Measurements from ENCODE around the gene PITPNM1.

Gene PITPNM1

GRCh38 chr11:67496113-67496512 lies 9.1 kb downstream of the PITPNM1 start:
- ATAC-seq (replicated peaks; ENCODE audit: extremely low read depth, poor library complexity, severe bottlenecking) (no peak), DNase-seq (ENCODE audit: low spot score in 2 of 2) (no peak)
- H3K4me1 Mint-ChIP-seq: peaks cover 10% of the 10 kb centered on the region
- H3K36me3 Mint-ChIP-seq (ENCODE audit: insufficient read depth): peaks cover 42% of the 10 kb centered on the region
- H3K27me3 Mint-ChIP-seq: no peaks in the 10 kb centered on the region
- H3K9me3 Mint-ChIP-seq: no peaks in the 10 kb centered on the region
- no peak overlapping the region for H3K27ac Mint-ChIP-seq (ENCODE audit: low read depth)
- H3K4me3 Mint-ChIP-seq: no peak overlapping the region

GRCh38 chr11:67495234-67496005 lies 9.7 kb downstream of the PITPNM1 start:
- no peak overlapping the region for H3K27ac Mint-ChIP-seq (ENCODE audit: low read depth)
- DNase-seq (ENCODE audit: low spot score in 2 of 2) (no peak), ATAC-seq (replicated peaks; ENCODE audit: extremely low read depth, poor library complexity, severe bottlenecking) (no peak)
- no peaks in the 10 kb centered on the region for H3K27me3 Mint-ChIP-seq
- no peaks in the 10 kb centered on the region for H3K9me3 Mint-ChIP-seq
- no peak overlapping the region for H3K4me3 Mint-ChIP-seq
- peaks cover 40% of the 10 kb centered on the region for H3K36me3 Mint-ChIP-seq (ENCODE audit: insufficient read depth)
- peaks cover 3% of the 10 kb centered on the region for H3K4me1 Mint-ChIP-seq

- no peak for DNase-seq (ENCODE audit: low spot score in 2 of 2)
- no peaks in the 10 kb centered on the region for H3K9me3 Mint-ChIP-seq
- no peaks in the 10 kb centered on the region for H3K27me3 Mint-ChIP-seq
- no peak overlapping the region for H3K4me3 Mint-ChIP-seq
- no peak overlapping the region for H3K27ac Mint-ChIP-seq (ENCODE audit: low read depth)
- ATAC-seq (replicated peaks; ENCODE audit: extremely low read depth, poor library complexity, severe bottlenecking): no peak
- H3K36me3 Mint-ChIP-seq (ENCODE audit: insufficient read depth): peaks cover 41% of the 10 kb centered on the region
- peaks cover 3% of the 10 kb centered on the region for H3K4me1 Mint-ChIP-seq
Measured at GRCh38 chr11:67494371-67495233, 10.6 kb downstream of the PITPNM1 start.

DNA sequence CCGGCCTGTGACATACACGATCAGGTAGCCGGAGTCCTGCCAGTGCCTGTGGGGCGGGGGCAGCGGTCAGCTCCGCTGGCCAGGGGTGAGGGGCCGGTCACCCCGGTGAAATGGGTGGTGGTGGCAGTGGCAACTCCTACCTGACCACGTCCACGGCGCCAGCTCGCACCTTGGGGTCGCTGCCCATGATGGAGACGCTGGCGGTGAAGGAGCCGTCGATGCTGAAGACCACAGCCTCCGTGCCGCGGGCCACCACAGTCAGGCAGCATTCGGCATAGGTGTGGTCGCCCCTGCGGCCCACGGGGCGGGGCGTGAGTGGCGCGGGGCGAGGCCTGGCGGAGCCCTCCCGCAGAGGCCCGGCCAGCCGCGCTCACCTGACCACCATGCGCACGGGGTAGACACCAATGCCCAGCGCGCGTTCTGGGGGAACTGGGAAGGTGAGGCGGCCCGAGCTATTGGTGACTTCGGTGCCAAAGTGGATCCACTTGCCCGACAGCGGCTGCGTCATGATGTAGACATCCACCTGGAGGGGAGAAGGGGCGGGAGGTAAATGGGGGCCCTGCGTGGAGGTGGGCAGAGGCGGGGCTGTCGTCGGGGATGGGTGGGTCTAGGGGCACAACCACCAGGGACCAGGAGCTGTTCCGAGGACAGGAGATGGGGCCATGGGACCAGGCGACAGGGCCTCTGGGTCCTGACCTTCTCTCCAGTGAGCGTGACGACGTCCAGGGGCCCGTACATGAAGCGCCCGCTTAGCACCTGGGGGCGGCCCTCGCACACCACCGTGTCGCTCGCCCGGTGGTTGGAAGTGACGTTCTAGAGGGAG lies 11.4 kb downstream of the PITPNM1 start:
- Mint-ChIP-seq H3K27ac (ENCODE audit: low read depth) (no peak overlapping the region), H3K36me3 (ENCODE audit: insufficient read depth) (peaks cover 42% of the 10 kb centered on the region), H3K4me3 (no peak overlapping the region), H3K4me1 (peaks cover 7% of the 10 kb centered on the region), H3K9me3 (no peaks in the 10 kb centered on the region), H3K27me3 (no peaks in the 10 kb centered on the region)
- no peak for DNase-seq (ENCODE audit: low spot score in 2 of 2)
- ATAC-seq (replicated peaks; ENCODE audit: extremely low read depth, poor library complexity, severe bottlenecking): no peak

DNA sequence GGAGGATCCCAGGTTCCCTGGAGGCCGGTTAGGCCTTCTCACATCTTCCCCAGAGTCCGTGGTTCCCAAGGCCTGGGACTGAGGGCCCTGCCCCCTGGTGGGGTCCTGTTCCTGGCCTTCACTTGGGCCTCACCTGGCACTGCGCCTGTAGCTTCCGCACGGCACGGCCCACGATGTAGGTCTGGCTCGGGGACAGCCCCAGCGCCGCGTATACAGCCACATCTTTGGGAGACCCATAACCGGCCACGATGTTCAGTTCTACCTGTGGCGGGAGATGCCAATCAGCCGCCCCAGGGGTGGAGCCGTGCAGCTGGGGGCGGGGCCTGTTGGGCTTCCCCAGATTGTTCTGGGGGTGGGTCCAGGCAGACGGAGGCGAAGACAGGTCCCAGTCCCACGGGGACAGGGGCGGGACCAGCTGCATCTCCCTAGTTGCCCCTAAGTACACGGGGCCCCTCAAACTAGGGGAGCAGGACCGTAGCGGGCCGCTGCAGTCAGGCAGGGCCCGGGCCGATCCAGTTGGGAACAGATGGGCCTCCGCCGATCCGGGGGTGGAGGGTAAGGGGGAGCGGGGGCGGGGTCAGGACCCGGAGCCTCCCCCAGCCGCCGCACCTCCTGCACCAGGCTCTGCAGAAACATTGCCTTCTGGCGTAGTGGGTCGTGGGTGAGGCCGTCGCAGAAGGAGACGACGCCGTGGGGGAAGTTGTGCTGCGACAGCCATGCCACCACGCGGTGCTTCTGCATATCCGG lies 12.2 kb downstream of the PITPNM1 start:
- Mint-ChIP-seq H3K9me3 (no peaks in the 10 kb centered on the region), H3K4me1 (peaks cover 14% of the 10 kb centered on the region), H3K27me3 (no peaks in the 10 kb centered on the region), H3K27ac (ENCODE audit: low read depth) (no peak overlapping the region), H3K4me3 (no peak overlapping the region), H3K36me3 (ENCODE audit: insufficient read depth) (peaks cover 43% of the 10 kb centered on the region)
- DNase-seq (ENCODE audit: low spot score in 2 of 2) (no peak), ATAC-seq (replicated peaks; ENCODE audit: extremely low read depth, poor library complexity, severe bottlenecking) (no peak)

- Mint-ChIP-seq H3K4me1 (peaks cover 21% of the 10 kb centered on the region), H3K36me3 (ENCODE audit: insufficient read depth) (peaks cover 46% of the 10 kb centered on the region), H3K27ac (ENCODE audit: low read depth) (no peak overlapping the region), H3K27me3 (no peaks in the 10 kb centered on the region), H3K4me3 (no peak overlapping the region), H3K9me3 (no peaks in the 10 kb centered on the region)
- DNase-seq (ENCODE audit: low spot score in 2 of 2): no peak
- ATAC-seq (replicated peaks; ENCODE audit: extremely low read depth, poor library complexity, severe bottlenecking): no peak
Measured at GRCh38 chr11:67492069-67492727, 13.0 kb downstream of the PITPNM1 start.

GRCh38 chr11:67491276-67492068 lies 13.7 kb downstream of the PITPNM1 start:
- Mint-ChIP-seq H3K4me3 (no peak overlapping the region), H3K9me3 (no peaks in the 10 kb centered on the region), H3K36me3 (ENCODE audit: insufficient read depth) (peaks cover 47% of the 10 kb centered on the region), H3K27me3 (no peaks in the 10 kb centered on the region), H3K4me1 (peaks cover 29% of the 10 kb centered on the region), H3K27ac (ENCODE audit: low read depth) (no peak overlapping the region)
- ATAC-seq (replicated peaks; ENCODE audit: extremely low read depth, poor library complexity, severe bottlenecking) (no peak), DNase-seq (ENCODE audit: low spot score in 2 of 2) (no peak)

GRCh38 chr11:67490727-67491065 lies 14.5 kb downstream of the PITPNM1 start:
- Mint-ChIP-seq H3K36me3 (ENCODE audit: insufficient read depth) (peaks cover 49% of the 10 kb centered on the region), H3K27me3 (no peaks in the 10 kb centered on the region), H3K9me3 (no peaks in the 10 kb centered on the region), H3K4me1 (peaks cover 36% of the 10 kb centered on the region), H3K4me3 (no peak overlapping the region), H3K27ac (ENCODE audit: low read depth) (peak overlapping the region; percentile 19)
- no peak for DNase-seq (ENCODE audit: low spot score in 2 of 2)
- ATAC-seq (replicated peaks; ENCODE audit: extremely low read depth, poor library complexity, severe bottlenecking): no peak

- Mint-ChIP-seq H3K4me3 (peak overlapping the region; percentile 43), H3K4me1 (peaks cover 40% of the 10 kb centered on the region), H3K9me3 (no peaks in the 10 kb centered on the region), H3K27ac (ENCODE audit: low read depth) (peak overlapping the region; percentile 69), H3K36me3 (ENCODE audit: insufficient read depth) (peaks cover 49% of the 10 kb centered on the region), H3K27me3 (no peaks in the 10 kb centered on the region)
- no peak for ATAC-seq (replicated peaks; ENCODE audit: extremely low read depth, poor library complexity, severe bottlenecking)
- no peak for DNase-seq (ENCODE audit: low spot score in 2 of 2)
Measured at GRCh38 chr11:67489885-67490726, 15.1 kb downstream of the PITPNM1 start.

GRCh38 chr11:67489203-67489884 lies 15.8 kb downstream of the PITPNM1 start:
- no peak for ATAC-seq (replicated peaks; ENCODE audit: extremely low read depth, poor library complexity, severe bottlenecking)
- Mint-ChIP-seq H3K4me3 (peak overlapping the region; percentile 43), H3K9me3 (no peaks in the 10 kb centered on the region), H3K27ac (ENCODE audit: low read depth) (peak overlapping the region; percentile 69), H3K27me3 (no peaks in the 10 kb centered on the region), H3K4me1 (peaks cover 48% of the 10 kb centered on the region), H3K36me3 (ENCODE audit: insufficient read depth) (peaks cover 47% of the 10 kb centered on the region)
- no peak for DNase-seq (ENCODE audit: low spot score in 2 of 2)
